ENCODE results near the gene CPNE5.
"Not testable (repeated sequence)": the region's sequence is repeated elsewhere in the genome, so short reads cannot be mapped to it uniquely, and the experiment has no call there.

CPNE5 gene

GRCh38 chr6:36720251-36721141 lies 118.7 kb downstream of the CPNE5 start:
- DNase-seq: no peak

- DNase-seq: no peak
These were observed 120.1 kb downstream of the CPNE5 start for GRCh38 chr6:36719126-36719525.

- DNase-seq: no peak
These were observed 120.7 kb downstream of the CPNE5 start for GRCh38 chr6:36718560-36718959.

GRCh38 chr6:36717871-36718540 lies 121.2 kb downstream of the CPNE5 start:
- no peak for DNase-seq

- DNase-seq: no peak
These were observed 121.9 kb downstream of the CPNE5 start for GRCh38 chr6:36717231-36717825.

- no peak for DNase-seq
These were observed 122.7 kb downstream of the CPNE5 start for GRCh38 chr6:36716476-36717093.

GRCh38 chr6:36715469-36715868 lies 123.8 kb downstream of the CPNE5 start:
- no peak for DNase-seq

GRCh38 chr6:36714511-36714910 lies 124.7 kb downstream of the CPNE5 start:
- no peak for DNase-seq

- no peak for DNase-seq
These were observed 125.4 kb downstream of the CPNE5 start for GRCh38 chr6:36713846-36714245.

GRCh38 chr6:36712816-36713215 lies 126.4 kb downstream of the CPNE5 start:
- DNase-seq: no peak

- no peak for DNase-seq
These were observed 132.9 kb downstream of the CPNE5 start for GRCh38 chr6:36706339-36706738.

- not testable (repeated sequence) for DNase-seq
These were observed 134.2 kb downstream of the CPNE5 start for GRCh38 chr6:36704961-36705577.

GRCh38 chr6:36703982-36704381 lies 135.3 kb downstream of the CPNE5 start:
- no peak for DNase-seq

GRCh38 chr6:36703081-36703606 lies 136.1 kb downstream of the CPNE5 start:
- DNase-seq: no peak

- no peak for DNase-seq
These were observed 136.6 kb downstream of the CPNE5 start for GRCh38 chr6:36702656-36703055.

- DNase-seq: no peak
These were observed 137.7 kb downstream of the CPNE5 start for GRCh38 chr6:36701401-36701991.

- DNase-seq: no peak
These were observed 138.4 kb downstream of the CPNE5 start for GRCh38 chr6:36700831-36701230.

- no peak for DNase-seq
These were observed 139.0 kb downstream of the CPNE5 start for GRCh38 chr6:36700071-36700812.

- no peak for DNase-seq
These were observed 139.9 kb downstream of the CPNE5 start for GRCh38 chr6:36699348-36699747.

GRCh38 chr6:36698871-36699271 lies 140.4 kb downstream of the CPNE5 start:
- no peak for DNase-seq

- no peak for DNase-seq
These were observed 141.0 kb downstream of the CPNE5 start for GRCh38 chr6:36698196-36698595.
